GM20431 (cell line): ENCODE measurements around the gene SLC2A11.
"Not testable (repeated sequence)": the region's sequence is repeated elsewhere in the genome, so short reads cannot be mapped to it uniquely, and the experiment has no call there.

Experiments
- in situ Hi-C: fragments of 300-500 bp; cut with MseI, MboI; formaldehyde crosslinking; loops from one replicate; pipeline ENCODE4 v1.15.0; 2020; ENCODE audit warnings: low sequenced_read_pairs; ENCODE audit not compliant: unreplicated experiment

SLC2A11 gene

GRCh38 chr22:23845265-23846080 is 12.2 kb upstream of the SLC2A11 start:
- in situ Hi-C loops = no loop called here

DNA sequence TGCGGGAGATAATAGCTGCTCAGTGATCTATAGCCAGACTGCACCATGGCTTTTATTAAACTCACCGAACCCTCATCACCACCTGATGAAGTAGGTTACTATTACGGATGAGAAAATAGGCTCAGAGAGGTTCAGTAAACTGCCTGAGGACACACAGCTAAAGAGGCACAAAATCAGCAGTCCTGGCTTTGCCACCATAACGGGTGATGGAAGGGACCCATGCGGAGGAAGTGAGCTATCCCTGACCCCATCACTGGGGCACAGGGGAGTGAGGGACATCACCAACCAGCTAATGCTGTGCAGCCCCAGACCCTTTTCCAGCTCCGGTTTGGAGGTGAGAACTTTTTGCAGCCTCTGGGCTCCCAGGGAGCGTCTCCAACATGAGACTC is 11.6 kb upstream of the SLC2A11 start:
- in situ Hi-C loops = no loop called here

GRCh38 chr22:23847310-23847920 is 10.3 kb upstream of the SLC2A11 start:
- in situ Hi-C loops = no loop called here

DNA sequence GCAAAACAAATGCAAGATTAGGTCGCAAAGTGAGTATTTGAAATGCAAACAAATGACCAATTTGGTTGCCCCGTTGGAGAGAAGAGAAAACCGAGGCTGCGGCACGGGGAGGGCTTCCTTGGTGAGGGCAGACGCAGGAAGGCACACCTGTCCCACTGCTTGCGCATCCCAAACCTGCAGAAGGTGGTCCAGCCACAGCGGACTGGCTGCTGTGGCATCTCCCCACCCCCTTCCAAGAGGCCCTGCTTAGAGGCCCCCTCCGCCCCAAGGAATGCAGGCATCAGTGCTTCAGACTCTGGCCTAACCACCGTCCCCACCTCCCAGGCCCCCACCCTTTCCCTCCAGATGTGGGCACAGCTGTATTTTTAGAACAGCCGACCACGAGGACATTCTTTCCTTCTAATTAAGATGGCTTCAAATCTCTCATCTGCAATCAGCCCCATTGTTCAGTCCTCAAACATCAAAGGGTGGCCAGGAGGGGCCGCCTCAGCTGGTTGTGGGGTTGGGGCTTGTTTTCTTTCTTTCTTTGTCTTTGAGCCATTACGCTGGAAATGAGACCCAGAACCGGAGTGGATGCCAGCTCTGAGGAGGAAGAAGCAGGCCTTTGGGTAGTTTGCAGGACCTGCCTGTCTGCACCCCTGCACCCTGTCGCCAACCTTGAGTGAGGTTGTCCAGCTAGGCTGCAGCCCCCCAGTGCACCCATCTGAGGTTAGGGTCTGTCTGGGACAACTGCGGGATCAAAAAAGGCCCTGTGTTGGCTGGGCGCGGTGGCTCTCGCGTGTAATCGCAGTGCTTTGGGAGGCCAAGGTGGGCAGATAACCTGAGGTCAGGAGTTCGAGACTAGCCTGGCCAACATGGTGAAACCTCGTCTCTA is 9.4 kb upstream of the SLC2A11 start:
- in situ Hi-C loops = no loop called here

DNA sequence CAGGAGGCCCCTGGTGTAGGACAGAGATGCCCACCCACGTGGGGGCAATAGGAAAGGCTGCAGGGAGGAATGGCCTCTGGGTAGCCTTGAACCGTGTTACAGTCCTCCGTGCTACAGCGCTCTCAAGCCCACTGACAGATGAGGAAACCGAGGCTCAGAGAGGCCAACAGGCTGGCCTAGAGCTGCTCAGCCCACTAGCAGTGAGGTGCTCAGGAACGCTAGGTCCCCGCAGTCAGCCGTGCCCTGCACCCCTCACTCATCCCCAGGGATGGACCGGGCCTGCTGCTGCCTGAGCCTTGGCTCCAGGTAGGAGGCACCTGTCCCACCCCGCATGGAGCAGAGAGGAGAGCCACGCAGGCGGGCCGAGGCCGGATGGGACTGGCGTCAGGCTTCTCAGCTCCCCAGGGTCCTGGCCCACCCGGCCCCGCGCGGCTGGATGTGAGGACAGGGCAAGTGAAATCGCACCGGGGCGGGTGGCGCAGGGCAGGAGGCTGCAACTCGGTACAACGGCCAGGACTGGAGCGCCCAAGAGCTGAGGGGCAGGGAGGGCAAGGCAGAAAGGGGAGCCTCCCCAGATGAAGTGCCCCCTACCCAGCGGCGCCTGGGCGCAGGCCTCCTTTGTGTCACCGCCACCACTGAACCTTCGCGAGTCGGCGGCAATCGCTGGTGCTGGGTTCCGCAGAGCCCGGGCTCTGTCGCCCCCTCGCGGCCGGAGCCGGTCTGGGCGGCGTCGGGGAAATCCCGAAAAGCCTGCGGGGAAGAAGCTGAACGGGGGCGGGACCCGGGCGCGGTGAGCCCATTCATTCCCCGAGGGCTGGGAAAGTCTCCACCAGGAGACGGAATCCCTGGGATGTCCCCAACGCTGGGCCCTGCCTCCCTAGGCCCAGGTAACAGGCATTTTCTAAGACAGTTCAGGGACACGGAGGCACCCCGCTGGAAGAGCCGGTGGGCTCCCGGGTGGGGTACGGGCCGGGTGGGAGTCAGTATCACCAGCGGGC is 8.4 kb upstream of the SLC2A11 start:
- in situ Hi-C loops = no loop called here

GRCh38 chr22:23850136-23850611 is 7.5 kb upstream of the SLC2A11 start:
- in situ Hi-C loops = no loop called here

- in situ Hi-C loops = no loop called here
Measured at GRCh38 chr22:23856721-23857605, 712 bp upstream of the SLC2A11 start.

- in situ Hi-C loops = no loop called here
Measured at GRCh38 chr22:23858484-23858815, 775 bp downstream of the SLC2A11 start.

DNA sequence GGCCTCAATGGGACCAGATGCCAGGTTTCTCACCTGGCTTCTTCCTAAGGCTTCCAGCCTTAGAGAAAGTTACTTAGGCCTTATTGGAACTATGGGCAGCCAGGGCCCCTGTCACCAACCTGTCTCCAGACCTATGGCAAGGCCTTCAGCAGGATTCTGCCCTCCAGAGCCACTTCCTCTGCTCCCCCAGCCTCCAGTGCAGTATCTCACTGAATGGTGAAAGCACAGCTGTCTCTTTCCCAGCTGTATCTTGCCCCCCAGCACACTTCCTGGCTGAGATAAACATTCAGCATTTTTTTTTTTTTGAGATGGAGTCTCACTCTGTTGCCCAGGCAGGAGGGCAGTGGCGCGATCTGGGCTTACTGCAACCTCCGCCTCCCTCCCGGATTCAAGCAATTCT is 1.5 kb downstream of the SLC2A11 start:
- in situ Hi-C loops = no loop called here

DNA sequence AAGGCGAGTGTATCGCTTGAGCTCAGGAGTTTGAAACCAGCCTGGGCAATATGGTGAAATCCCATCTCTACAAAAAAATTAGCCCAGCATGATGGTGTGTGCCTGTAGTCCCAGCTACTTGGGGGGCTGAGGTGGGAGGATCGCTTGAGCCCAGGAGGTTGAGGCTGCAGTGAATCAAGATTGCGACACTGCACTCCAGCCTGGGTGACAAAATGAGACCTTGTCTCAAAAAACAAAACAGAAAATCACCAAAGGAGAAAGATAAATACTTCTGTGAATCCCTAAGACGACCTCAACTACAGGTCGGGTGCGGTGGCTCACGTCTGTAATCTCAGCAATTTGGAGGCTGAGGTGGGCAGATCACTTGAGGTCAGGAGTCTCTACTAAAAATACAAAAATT is 2.5 kb downstream of the SLC2A11 start:
- in situ Hi-C loops = not testable (repeated sequence)

- in situ Hi-C loops = no loop called here
Measured at GRCh38 chr22:23862103-23862502, 4.4 kb downstream of the SLC2A11 start.

GRCh38 chr22:23864499-23865154 is 7.0 kb downstream of the SLC2A11 start:
- in situ Hi-C loops = not testable (repeated sequence)

GRCh38 chr22:23868580-23868979 is 10.9 kb downstream of the SLC2A11 start:
- in situ Hi-C loops = no loop called here

DNA sequence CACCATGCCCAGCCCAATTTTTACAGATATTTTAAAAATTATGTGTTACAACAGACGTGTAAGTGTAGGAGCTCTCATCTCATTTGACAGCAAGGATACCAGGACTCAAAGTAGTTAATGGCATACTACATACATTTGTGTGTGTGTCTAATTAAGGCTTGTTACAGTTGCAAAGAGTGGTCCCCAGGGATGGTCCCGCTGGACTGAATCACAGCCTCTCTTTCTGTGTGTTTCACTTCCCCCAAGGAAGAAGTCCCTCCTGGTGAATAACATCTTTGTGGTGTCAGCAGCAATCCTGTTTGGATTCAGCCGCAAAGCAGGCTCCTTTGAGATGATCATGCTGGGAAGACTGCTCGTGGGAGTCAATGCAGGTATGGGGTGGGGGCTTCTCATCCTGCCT is 17.2 kb downstream of the SLC2A11 start:
- in situ Hi-C loops = no loop called here

DNA sequence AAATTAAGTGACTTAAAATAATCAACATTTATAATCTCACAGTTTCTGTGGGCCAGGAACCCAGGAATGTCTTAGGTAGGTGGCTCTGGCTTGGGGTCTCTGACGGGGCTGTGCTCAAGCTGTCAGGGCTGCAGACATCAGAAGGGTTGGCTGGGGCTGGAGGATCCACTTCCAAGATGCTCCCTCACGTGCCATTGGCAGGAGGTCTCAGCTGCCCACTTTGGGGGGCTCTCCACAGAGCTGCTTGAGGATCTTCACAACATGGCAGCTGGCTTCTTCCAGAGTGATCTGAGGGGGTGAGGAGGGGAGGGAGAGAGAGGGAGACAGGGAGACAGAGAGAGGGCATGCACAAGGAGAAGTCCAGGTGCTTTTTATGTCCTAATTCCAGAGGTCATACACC is 18.1 kb downstream of the SLC2A11 start:
- in situ Hi-C loops = no loop called here

DNA sequence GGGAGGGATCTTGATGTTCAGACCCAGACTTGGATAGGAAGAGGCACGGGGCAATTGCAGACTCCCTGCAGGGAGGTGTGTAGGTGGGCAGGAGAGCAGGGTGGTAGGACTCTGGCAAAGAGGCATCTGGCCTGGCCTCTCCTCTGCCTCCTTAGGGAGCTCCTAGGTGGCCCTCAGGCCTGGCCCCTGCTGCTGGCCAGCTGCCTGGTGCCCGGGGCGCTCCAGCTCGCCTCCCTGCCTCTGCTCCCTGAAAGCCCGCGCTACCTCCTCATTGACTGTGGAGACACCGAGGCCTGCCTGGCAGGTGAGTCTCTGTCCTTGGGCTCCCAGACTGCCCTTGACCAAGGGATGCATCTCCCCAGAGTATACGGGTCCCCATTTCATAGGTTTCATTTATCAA is 19.9 kb downstream of the SLC2A11 start:
- in situ Hi-C loops = no loop called here

DNA sequence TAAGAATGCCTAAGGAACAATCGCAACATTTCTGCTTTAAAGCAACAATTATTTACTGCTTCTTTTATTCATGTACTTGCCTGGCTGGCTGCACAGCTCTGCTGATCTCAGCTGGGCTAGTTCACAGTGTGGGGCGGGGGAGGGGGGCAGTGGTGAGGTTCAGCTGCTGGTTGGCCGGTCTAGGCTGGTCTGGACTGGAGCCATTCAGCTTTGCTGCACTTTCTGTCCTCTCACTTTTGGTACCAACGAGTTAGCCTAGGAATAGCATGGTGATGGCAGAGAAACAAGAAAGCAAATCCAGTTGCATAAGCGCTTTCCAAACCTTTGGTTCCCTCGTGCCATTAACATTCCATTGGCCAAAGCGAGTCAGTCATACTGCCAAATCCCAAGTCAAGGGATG is 20.5 kb downstream of the SLC2A11 start:
- in situ Hi-C loops = no loop called here

DNA sequence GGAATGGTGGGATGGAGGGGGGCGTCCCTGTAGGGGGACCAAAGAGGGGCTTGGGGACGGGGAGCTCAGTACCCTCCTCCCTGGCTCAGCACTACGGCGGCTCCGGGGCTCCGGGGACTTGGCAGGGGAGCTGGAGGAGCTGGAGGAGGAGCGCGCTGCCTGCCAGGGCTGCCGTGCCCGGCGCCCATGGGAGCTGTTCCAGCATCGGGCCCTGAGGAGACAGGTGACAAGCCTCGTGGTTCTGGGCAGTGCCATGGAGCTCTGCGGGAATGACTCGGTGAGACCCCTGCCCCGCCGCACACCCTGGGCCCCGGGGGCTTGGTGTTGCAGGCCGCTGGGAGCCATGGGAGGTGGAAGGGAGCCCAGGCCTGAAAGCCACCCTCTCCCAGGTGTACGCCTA is 24.7 kb downstream of the SLC2A11 start:
- in situ Hi-C loops = no loop called here
